Keratinocyte (primary cell): ENCODE data around the gene SLC19A1. TPM values are rescaled to one million over a fixed set of nuclear protein-coding genes. Genes with fewer than 3 reads are reported as not detected.

Experiments
- DNase-seq: peaks from one replicate; pipeline ENCODE4 v3.0.0-alpha.2; 2011; ENCODE audit warnings: low read depth, missing footprints, low spot score
- FAIRE-seq: peaks from 2 replicates; lab custom pipeline; 2011; peaks lifted over from hg19 to GRCh38; lab: Jason Lieb, UNC
- H2AFZ ChIP-seq: 2 replicates; pipeline ENCODE4 v1.6.0; 2012; ENCODE audit warnings: low read length, control low read depth, inconsistent platforms; ENCODE audit not compliant: control insufficient read depth
- H3K27ac ChIP-seq: 2 replicates; pipeline ENCODE4 v1.5.1; 2011; ENCODE audit warnings: low read length; ENCODE audit not compliant: control insufficient read depth, insufficient read depth
- H3K27me3 ChIP-seq: 3 replicates; pipeline ENCODE4 v1.6.0; 2011; ENCODE audit warnings: low read length; ENCODE audit not compliant: control insufficient read depth, insufficient read depth; ENCODE audit errors: extremely low read depth
- H3K36me3 ChIP-seq, 2 experiments: 2 replicates in 1 of 2; 3 replicates in 1 of 2; pipeline ENCODE4 v1.5.1; 2011; ENCODE audit warnings: low read length in 2 of 2, mild to moderate bottlenecking in 1 of 2; ENCODE audit not compliant: control insufficient read depth in 2 of 2, insufficient read depth in 2 of 2; ENCODE audit errors: extremely low read depth in 1 of 2
- H3K4me1 ChIP-seq: 3 replicates; pipeline ENCODE4 v1.5.1; 2011; ENCODE audit warnings: low read length; ENCODE audit not compliant: control insufficient read depth, insufficient read depth; ENCODE audit errors: extremely low read depth
- H3K4me2 ChIP-seq: 3 replicates; pipeline ENCODE4 v1.6.0; 2011; ENCODE audit warnings: low read depth, low read length; ENCODE audit not compliant: control insufficient read depth, insufficient read depth; ENCODE audit errors: extremely low read depth
- H3K4me3 ChIP-seq, 3 experiments: fragments of 200-600 bp in 1 of 3; sonication (generic) in 1 of 3; 2 replicates in 2 of 3; 3 replicates in 1 of 3; pipeline ENCODE4 v1.5.1; 2011 to 2016; ENCODE audit warnings: low read length in 3 of 3, mild to moderate bottlenecking in 3 of 3, control low read depth in 2 of 3, inconsistent platforms in 1 of 3, low read depth in 1 of 3, mixed read lengths in 1 of 3, mixed run types in 1 of 3, moderate library complexity in 1 of 3; ENCODE audit not compliant: control insufficient read depth in 2 of 3, insufficient read depth in 2 of 3; ENCODE audit errors: extremely low read depth in 1 of 3
- H3K79me2 ChIP-seq: 2 replicates; pipeline ENCODE4 v1.6.0; 2012; ENCODE audit warnings: low read length; ENCODE audit not compliant: control insufficient read depth, insufficient read depth
- H3K9ac ChIP-seq: 3 replicates; pipeline ENCODE4 v1.6.0; 2011; ENCODE audit warnings: low read length; ENCODE audit not compliant: control insufficient read depth, insufficient read depth; ENCODE audit errors: extremely low read depth
- H3K9me1 ChIP-seq: 3 replicates; pipeline ENCODE4 v1.6.0; 2011; ENCODE audit warnings: low read length; ENCODE audit not compliant: control insufficient read depth, insufficient read depth; ENCODE audit errors: extremely low read depth
- H3K9me3 ChIP-seq: 2 replicates; pipeline ENCODE4 v1.5.1; 2012; ENCODE audit warnings: low read depth, low read length; ENCODE audit not compliant: control insufficient read depth
- H4K20me1 ChIP-seq: 3 replicates; pipeline ENCODE4 v1.6.0; 2011; ENCODE audit warnings: low read length; ENCODE audit not compliant: control insufficient read depth, insufficient read depth; ENCODE audit errors: extremely low read depth
- CTCF ChIP-seq, 3 experiments: IDR thresholded peaks in 1 of 3; conservative IDR thresholded peaks in 1 of 3; optimal IDR thresholded peaks in 1 of 3; 2 replicates in 2 of 3; 3 replicates in 1 of 3; pipeline versions ENCODE3 to v1.5.1; 2011; ENCODE audit warnings: low read length in 3 of 3, mild to moderate bottlenecking in 3 of 3, moderate library complexity in 2 of 3, control low read depth in 1 of 3, inconsistent platforms in 1 of 3; ENCODE audit not compliant: insufficient read depth in 2 of 3; ENCODE audit errors: extremely low read depth in 1 of 3
- EZH2 ChIP-seq: IDR thresholded peaks from one replicate; pipeline ENCODE4 v1.6.1; 2012; ENCODE audit warnings: inconsistent platforms, mild to moderate bottlenecking, low read length, moderate library complexity
- dilution Hi-C: fragments of 300-500 bp; cut with MboI; formaldehyde crosslinking; loops from one replicate; pipeline ENCODE4 v1.7.0; 2020; ENCODE audit warnings: low sequenced_read_pairs; ENCODE audit not compliant: extremely low pct_ligation_motif_present
- polyA plus RNA-seq, 5 experiments: library from polyadenylated mRNA; depleted of rRNA in 3 of 5; stranded (reverse) in 3 of 5; stranded (forward) in 1 of 5; unstranded in 1 of 5; fragments of >200 nt; gene quantifications; 1 replicate in 1 of 5; 2 replicates in 3 of 5; 3 replicates in 1 of 5; pipeline versions ENCODE4 v1.2.1 to v1.2.3, GENCODE V29; 2011 to 2012; ENCODE audit warnings: missing spikeins in 2 of 5, low read depth in 1 of 5, low replicate concordance in 1 of 5

SLC19A1 gene
- polyA plus RNA-seq, 1 donor (not counting 4 experiments of a cell fraction or from before 2014, with no cell fraction given): 3.8 TPM

- Histone ChIP-seq H3K27ac (no peak overlapping the region), H3K9ac (no peak overlapping the region), H3K4me3 (no peak overlapping the region), H2AFZ (no peak overlapping the region), H3K4me2 (no peak overlapping the region), H3K9me1 (no peaks in the 10 kb centered on the region), H3K36me3 (no peaks in the 10 kb centered on the region), H3K4me1 (peaks cover 18% of the 10 kb centered on the region), H3K79me2 (no peaks in the 10 kb centered on the region), H4K20me1 (no peaks in the 10 kb centered on the region), H3K9me3 (no peaks in the 10 kb centered on the region), H3K27me3 (no peaks in the 10 kb centered on the region)
- DNase-seq (no peak), FAIRE-seq (no peak)
- no peak for TF ChIP-seq CTCF (optimal IDR thresholded peaks at IDR 0.05 in 1 of 3, IDR thresholded peaks at IDR 0.05 in 1 of 3, conservative IDR thresholded peaks at IDR 0.05 in 1 of 3; ENCODE audit: extremely low read depth in 1 of 3, insufficient read depth in 2 of 3, low read length in 3 of 3)
- no peak for TF ChIP-seq EZH2
- dilution Hi-C loops: no loop called here
These were observed 76.5 kb downstream of the SLC19A1 start for GRCh38 chr21:45465611-45466329.

- Histone ChIP-seq H3K9ac (no peak overlapping the region), H3K79me2 (no peaks in the 10 kb centered on the region), H3K27me3 (no peaks in the 10 kb centered on the region), H3K4me3 (no peak overlapping the region), H3K4me1 (peaks cover 12% of the 10 kb centered on the region), H3K9me1 (no peaks in the 10 kb centered on the region), H4K20me1 (no peaks in the 10 kb centered on the region), H3K4me2 (no peak overlapping the region), H3K9me3 (no peaks in the 10 kb centered on the region), H3K36me3 (no peaks in the 10 kb centered on the region), H3K27ac (no peak overlapping the region), H2AFZ (no peak overlapping the region)
- dilution Hi-C loops: no loop called here
- FAIRE-seq: no peak
- no peak for DNase-seq
- TF ChIP-seq EZH2 (no peak), CTCF (optimal IDR thresholded peaks at IDR 0.05 in 1 of 3, IDR thresholded peaks at IDR 0.05 in 1 of 3, conservative IDR thresholded peaks at IDR 0.05 in 1 of 3; ENCODE audit: extremely low read depth in 1 of 3, insufficient read depth in 2 of 3, low read length in 3 of 3) (no peak)
These were observed 77.1 kb downstream of the SLC19A1 start for GRCh38 chr21:45465105-45465504.
